Measurements from ENCODE around the gene HRK.

HRK gene

GRCh38 chr12:116906285-116906684 is 25.0 kb upstream of the HRK start:
- TF ChIP-seq, protein P1, sequence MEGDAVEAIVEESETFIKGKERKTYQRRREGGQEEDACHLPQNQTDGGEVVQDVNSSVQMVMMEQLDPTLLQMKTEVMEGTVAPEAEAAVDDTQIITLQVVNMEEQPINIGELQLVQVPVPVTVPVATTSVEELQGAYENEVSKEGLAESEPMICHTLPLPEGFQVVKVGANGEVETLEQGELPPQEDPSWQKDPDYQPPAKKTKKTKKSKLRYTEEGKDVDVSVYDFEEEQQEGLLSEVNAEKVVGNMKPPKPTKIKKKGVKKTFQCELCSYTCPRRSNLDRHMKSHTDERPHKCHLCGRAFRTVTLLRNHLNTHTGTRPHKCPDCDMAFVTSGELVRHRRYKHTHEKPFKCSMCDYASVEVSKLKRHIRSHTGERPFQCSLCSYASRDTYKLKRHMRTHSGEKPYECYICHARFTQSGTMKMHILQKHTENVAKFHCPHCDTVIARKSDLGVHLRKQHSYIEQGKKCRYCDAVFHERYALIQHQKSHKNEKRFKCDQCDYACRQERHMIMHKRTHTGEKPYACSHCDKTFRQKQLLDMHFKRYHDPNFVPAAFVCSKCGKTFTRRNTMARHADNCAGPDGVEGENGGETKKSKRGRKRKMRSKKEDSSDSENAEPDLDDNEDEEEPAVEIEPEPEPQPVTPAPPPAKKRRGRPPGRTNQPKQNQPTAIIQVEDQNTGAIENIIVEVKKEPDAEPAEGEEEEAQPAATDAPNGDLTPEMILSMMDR (IDR thresholded peaks at IDR 0.05; ENCODE audit: unreplicated experiment in 3 of 3): no peak
- H3K36me3 Mint-ChIP-seq (ENCODE audit: low read depth): no peaks in the 10 kb centered on the region
- H3K9me3 Mint-ChIP-seq: no peaks in the 10 kb centered on the region
- H3K27me3 Mint-ChIP-seq (ENCODE audit: low read depth): peaks cover 25% of the 10 kb centered on the region
- no peak overlapping the region for H3K27ac Mint-ChIP-seq
- H3K4me1 Mint-ChIP-seq: peaks cover under 1% of the 10 kb centered on the region
- H3K4me3 Mint-ChIP-seq: no peak overlapping the region

GRCh38 chr12:116903818-116904217 is 22.6 kb upstream of the HRK start:
- no peak overlapping the region for H3K27ac Mint-ChIP-seq
- peaks cover 46% of the 10 kb centered on the region for H3K27me3 Mint-ChIP-seq (ENCODE audit: low read depth)
- H3K4me3 Mint-ChIP-seq: no peak overlapping the region
- TF ChIP-seq, protein P1 (IDR thresholded peaks at IDR 0.05; ENCODE audit: unreplicated experiment in 3 of 3): no peak
- H3K4me1 Mint-ChIP-seq: no peaks in the 10 kb centered on the region
- H3K9me3 Mint-ChIP-seq: peaks cover 3% of the 10 kb centered on the region
- no peaks in the 10 kb centered on the region for H3K36me3 Mint-ChIP-seq (ENCODE audit: low read depth)

DNA sequence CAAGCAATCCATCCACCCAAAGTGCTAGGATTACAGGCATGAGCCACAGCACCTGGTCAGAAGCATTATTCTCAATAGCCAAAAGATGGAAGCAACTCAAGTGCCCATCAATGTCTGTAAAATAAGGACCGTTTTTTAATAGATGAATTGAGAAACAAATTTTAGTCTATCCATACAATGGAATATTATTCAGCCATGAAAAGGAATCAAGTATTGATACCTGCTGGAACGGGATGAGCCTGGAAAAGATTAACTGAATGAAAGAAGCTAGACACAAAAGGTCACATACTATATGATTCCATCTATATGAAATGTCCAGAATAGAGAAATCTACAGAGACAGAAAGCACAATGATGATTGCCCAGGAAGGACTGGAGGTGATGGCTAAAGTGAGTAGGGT is 20.4 kb upstream of the HRK start:
- Mint-ChIP-seq H3K4me1 (no peaks in the 10 kb centered on the region), H3K27me3 (ENCODE audit: low read depth) (peaks cover 53% of the 10 kb centered on the region), H3K4me3 (no peak overlapping the region), H3K27ac (no peak overlapping the region), H3K36me3 (ENCODE audit: low read depth) (no peaks in the 10 kb centered on the region), H3K9me3 (peaks cover 5% of the 10 kb centered on the region)
- TF ChIP-seq, protein P1 (IDR thresholded peaks at IDR 0.05; ENCODE audit: unreplicated experiment in 3 of 3): no peak

GRCh38 chr12:116898669-116899068 is 17.4 kb upstream of the HRK start:
- peaks cover 5% of the 10 kb centered on the region for H3K9me3 Mint-ChIP-seq
- H3K4me1 Mint-ChIP-seq: no peaks in the 10 kb centered on the region
- no peak overlapping the region for H3K4me3 Mint-ChIP-seq
- H3K27ac Mint-ChIP-seq: no peak overlapping the region
- H3K36me3 Mint-ChIP-seq (ENCODE audit: low read depth): no peaks in the 10 kb centered on the region
- TF ChIP-seq, protein P1 (IDR thresholded peaks at IDR 0.05; ENCODE audit: unreplicated experiment in 3 of 3): no peak
- peaks cover 51% of the 10 kb centered on the region for H3K27me3 Mint-ChIP-seq (ENCODE audit: low read depth)

DNA sequence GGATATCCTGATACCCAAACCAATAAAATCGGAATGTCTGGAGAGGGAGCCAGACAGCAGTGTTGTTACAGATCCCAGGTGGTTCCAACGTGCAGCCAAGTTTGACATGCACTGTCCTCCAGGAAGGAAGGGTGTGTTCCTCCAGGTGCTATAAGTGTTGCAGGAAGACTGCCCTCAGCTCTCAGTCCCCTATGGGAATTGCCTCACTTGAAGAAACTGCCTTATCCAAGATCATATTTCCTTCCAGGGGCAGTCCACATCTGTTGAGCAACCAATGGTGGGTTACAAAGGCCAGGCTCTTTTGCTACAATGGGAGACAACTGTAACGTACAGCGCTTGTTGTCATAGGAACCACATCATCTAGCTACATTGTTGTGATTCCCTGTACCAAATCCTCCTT is 16.2 kb upstream of the HRK start:
- peaks cover 5% of the 10 kb centered on the region for H3K9me3 Mint-ChIP-seq
- no peaks in the 10 kb centered on the region for H3K4me1 Mint-ChIP-seq
- TF ChIP-seq, protein P1 (IDR thresholded peaks at IDR 0.05; ENCODE audit: unreplicated experiment in 3 of 3): no peak
- no peaks in the 10 kb centered on the region for H3K36me3 Mint-ChIP-seq (ENCODE audit: low read depth)
- no peak overlapping the region for H3K4me3 Mint-ChIP-seq
- H3K27ac Mint-ChIP-seq: no peak overlapping the region
- H3K27me3 Mint-ChIP-seq (ENCODE audit: low read depth): peaks cover 45% of the 10 kb centered on the region

- Mint-ChIP-seq H3K27ac (no peak overlapping the region), H3K36me3 (ENCODE audit: low read depth) (no peaks in the 10 kb centered on the region), H3K4me3 (no peak overlapping the region), H3K27me3 (ENCODE audit: low read depth) (peaks cover 37% of the 10 kb centered on the region), H3K4me1 (no peaks in the 10 kb centered on the region), H3K9me3 (peaks cover 5% of the 10 kb centered on the region)
- TF ChIP-seq, protein P1 (IDR thresholded peaks at IDR 0.05; ENCODE audit: unreplicated experiment in 3 of 3): no peak
These were observed 15.2 kb upstream of the HRK start for GRCh38 chr12:116896411-116896924.

Measured in nephron (organoid).